ENCODE measurements around the gene INPP5D. TPM values are rescaled to one million over a fixed set of nuclear protein-coding genes. Genes with fewer than 3 reads are reported as not detected.

INPP5D gene
- total RNA-seq, 1 donor from 2014 or later, result 26.6 TPM

- TF ChIP-seq CTCF (IDR thresholded peaks at IDR 0.05; ENCODE audit: insufficient read depth, low read length, severe bottlenecking), result no peak
- Histone ChIP-seq H3K36me3 (ENCODE audit: control insufficient read depth, insufficient read depth, low read length) (no peaks in the 10 kb centered on the region), H3K27me3 (ENCODE audit: control insufficient read depth, insufficient read depth, low read length) (peaks cover 2% of the 10 kb centered on the region), H3K4me3 (ENCODE audit: low read depth, low read length) (no peak overlapping the region)
- DNase-seq (ENCODE audit: low read depth) (no peak), FAIRE-seq (no peak)
Measured at GRCh38 chr2:233039846-233040530, 20.2 kb upstream of the INPP5D start.

- Histone ChIP-seq H3K4me3 (ENCODE audit: low read depth, low read length) (no peak overlapping the region), H3K36me3 (ENCODE audit: control insufficient read depth, insufficient read depth, low read length) (no peaks in the 10 kb centered on the region), H3K27me3 (ENCODE audit: control insufficient read depth, insufficient read depth, low read length) (peaks cover 2% of the 10 kb centered on the region)
- no peak for DNase-seq (ENCODE audit: low read depth)
- TF ChIP-seq CTCF (IDR thresholded peaks at IDR 0.05; ENCODE audit: insufficient read depth, low read length, severe bottlenecking), result no peak
- FAIRE-seq, result peak; percentile 43
Measured at GRCh38 chr2:233040571-233040970, 19.6 kb upstream of the INPP5D start.

GRCh38 chr2:233041722-233042323 is 18.3 kb upstream of the INPP5D start:
- no peak for DNase-seq (ENCODE audit: low read depth)
- peak; percentile 40 for FAIRE-seq

GRCh38 chr2:233042549-233042948 is 17.6 kb upstream of the INPP5D start:
- DNase-seq (ENCODE audit: low read depth) (no peak), FAIRE-seq (peak; percentile 18)
- Histone ChIP-seq H3K27me3 (ENCODE audit: control insufficient read depth, insufficient read depth, low read length) (peaks cover 2% of the 10 kb centered on the region), H3K36me3 (ENCODE audit: control insufficient read depth, insufficient read depth, low read length) (no peaks in the 10 kb centered on the region), H3K4me3 (ENCODE audit: low read depth, low read length) (no peak overlapping the region)
- no peak for TF ChIP-seq CTCF (IDR thresholded peaks at IDR 0.05; ENCODE audit: insufficient read depth, low read length, severe bottlenecking)

More at GRCh38 chr2:233041722-233042323, 18.3 kb upstream of the INPP5D start:
- no peaks in the 10 kb centered on the region for H3K36me3 ChIP-seq (ENCODE audit: control insufficient read depth, insufficient read depth, low read length)
- peaks cover 2% of the 10 kb centered on the region for H3K27me3 ChIP-seq (ENCODE audit: control insufficient read depth, insufficient read depth, low read length)
- no peak overlapping the region for H3K4me3 ChIP-seq (ENCODE audit: low read depth, low read length)
- TF ChIP-seq CTCF (IDR thresholded peaks at IDR 0.05; ENCODE audit: insufficient read depth, low read length, severe bottlenecking), result no peak

GRCh38 chr2:233044974-233045605 is 15.1 kb upstream of the INPP5D start:
- Histone ChIP-seq H3K4me3 (ENCODE audit: low read depth, low read length) (no peak overlapping the region), H3K27me3 (ENCODE audit: control insufficient read depth, insufficient read depth, low read length) (peaks cover 5% of the 10 kb centered on the region), H3K36me3 (ENCODE audit: control insufficient read depth, insufficient read depth, low read length) (no peaks in the 10 kb centered on the region)
- TF ChIP-seq CTCF (IDR thresholded peaks at IDR 0.05; ENCODE audit: insufficient read depth, low read length, severe bottlenecking), result no peak
- no peak for FAIRE-seq
- no peak for DNase-seq (ENCODE audit: low read depth)

All from bronchial epithelial cell (primary cell).